Suppressor macrophage treated with lipopolysaccharide for 1 hour (primary cell): ENCODE measurements around the gene ING3.

Experiments used
- DNase-seq, 3 donors: peaks; one replicate each; pipeline ENCODE4 v3.0.0-alpha.2; 2020 to 2022

The ING3 gene

GRCh38 chr7:120950539-120951308 lies at the start of gene ING3:
TSS of gene ING3 (plus strand) at chr7:120950777. CDS start at chr7:120950897, 120 bp downstream.
- peak; percentile 98 to 99 (median 99) for DNase-seq

- no peak for DNase-seq
Observed at GRCh38 chr7:120915314-120916105, 35.1 kb upstream of the ING3 start.

- DNase-seq, result no peak
Observed at GRCh38 chr7:120916121-120916520, 34.5 kb upstream of the ING3 start.

GRCh38 chr7:120916538-120916937 lies 34.0 kb upstream of the ING3 start:
- no peak for DNase-seq

- no peak for DNase-seq
Observed at GRCh38 chr7:120919466-120919865, 31.1 kb upstream of the ING3 start.

- DNase-seq, result no peak
Observed at GRCh38 chr7:120920034-120920433, 30.5 kb upstream of the ING3 start.

GRCh38 chr7:120920591-120921274 lies 29.8 kb upstream of the ING3 start:
- no peak for DNase-seq

- DNase-seq, result no peak
Observed at GRCh38 chr7:120924837-120925236, 25.7 kb upstream of the ING3 start.

- no peak for DNase-seq
Observed at GRCh38 chr7:120925392-120925791, 25.2 kb upstream of the ING3 start.

GRCh38 chr7:120926943-120927346 lies 23.6 kb upstream of the ING3 start:
- DNase-seq, result no peak

GRCh38 chr7:120927454-120928103 lies 23.0 kb upstream of the ING3 start:
- DNase-seq, result peak in 2 of 3 donors; percentile 12 to 18

- peak in 1 of 3 donors; percentile 25 for DNase-seq
Observed at GRCh38 chr7:120931243-120931642, 19.3 kb upstream of the ING3 start.

- DNase-seq, result peak in 1 of 3 donors; percentile 14
Observed at GRCh38 chr7:120933475-120933874, 17.1 kb upstream of the ING3 start.

GRCh38 chr7:120939345-120939744 lies 11.2 kb upstream of the ING3 start:
- DNase-seq, result no peak

- peak; percentile 30 to 69 (median 62) for DNase-seq
Observed at GRCh38 chr7:120941064-120941463, 9.5 kb upstream of the ING3 start.

GRCh38 chr7:120941856-120942255 lies 8.7 kb upstream of the ING3 start:
- DNase-seq, result no peak

GRCh38 chr7:120942861-120943260 lies 7.7 kb upstream of the ING3 start:
- peak in 2 of 3 donors; percentile 38 to 41 for DNase-seq

GRCh38 chr7:120944826-120945562 lies 5.6 kb upstream of the ING3 start:
- no peak for DNase-seq

GRCh38 chr7:120947980-120948379 lies 2.6 kb upstream of the ING3 start:
- DNase-seq, result no peak

- peak in 2 of 3 donors; percentile 21 to 34 for DNase-seq
Observed at GRCh38 chr7:120949393-120949911, 1.1 kb upstream of the ING3 start.

- DNase-seq, result no peak
Observed at GRCh38 chr7:120949998-120950538, 509 bp upstream of the ING3 start.

GRCh38 chr7:120951309-120951699 lies 727 bp downstream of the ING3 start:
- DNase-seq, result no peak
